Lower leg skin (tissue), 4 donors: ENCODE results near the gene TM9SF2. TPM values are rescaled to one million over a fixed set of nuclear protein-coding genes. Genes with fewer than 3 reads are reported as not detected.

Experiments used
- DNase-seq, 2 donors: peaks; one replicate each; pipeline ENCODE4 v3.0.0-alpha.2; 2019; ENCODE audit warnings: low spot score in 2 of 2
- H3K4me3 ChIP-seq: fragments of 200-600 bp; sonication (generic); 2 replicates; pipeline ENCODE4 v1.5.1; 2017; ENCODE audit warnings: mild to moderate bottlenecking, low read depth; ENCODE audit not compliant: poor library complexity, severe bottlenecking
- CTCF ChIP-seq, 3 donors: fragments of 450-650 bp; IDR thresholded peaks; one replicate each; pipeline ENCODE4 v1.5.1; 2016; ENCODE audit warnings: antibody characterized with exemption in 3 of 3, mild to moderate bottlenecking in 3 of 3, moderate library complexity in 2 of 3
- POLR2A ChIP-seq, 2 donors: fragments of 450-650 bp; IDR thresholded peaks; one replicate each; pipeline ENCODE4 v1.6.1; 2016 to 2017; ENCODE audit warnings: antibody characterized with exemption in 2 of 2, mild to moderate bottlenecking in 1 of 2, moderate library complexity in 1 of 2
- WGBS, 2 donors: methylation state at CpG; one replicate each; pipeline ENCODE4 v1.1.5; 2018; 5-methylcytosine and 5-hydroxymethylcytosine counted together
- intact Hi-C: fragments of 100-400 bp; cut with DNase I; formaldehyde crosslinking; loops from one replicate; pipeline ENCODE4 v1.15.0; 2023; ENCODE audit warnings: low total_unique reads
- total RNA-seq, 4 donors: library from RNA; depleted of rRNA; stranded (reverse); fragments of >200 nt; gene quantifications; one replicate each; pipeline ENCODE4 v1.1.0, GENCODE V29; 2016

Gene TM9SF2
- total RNA-seq, 4 donors from 2014 or later = 66.5 to 111 (median 88.0) TPM

- DNase-seq = no peak
- intact Hi-C loops = no loop called here
- no peak overlapping the region for H3K4me3 ChIP-seq
- WGBS, 2 donors = 89 to 91% methylated on average over 7 of the region's 7 CpGs
- TF ChIP-seq POLR2A (IDR thresholded peaks at IDR 0.05) (no peak), CTCF (IDR thresholded peaks at IDR 0.05) (no peak)
Observed at GRCh38 chr13:99545979-99546378, 44.7 kb downstream of the TM9SF2 start.

DNA sequence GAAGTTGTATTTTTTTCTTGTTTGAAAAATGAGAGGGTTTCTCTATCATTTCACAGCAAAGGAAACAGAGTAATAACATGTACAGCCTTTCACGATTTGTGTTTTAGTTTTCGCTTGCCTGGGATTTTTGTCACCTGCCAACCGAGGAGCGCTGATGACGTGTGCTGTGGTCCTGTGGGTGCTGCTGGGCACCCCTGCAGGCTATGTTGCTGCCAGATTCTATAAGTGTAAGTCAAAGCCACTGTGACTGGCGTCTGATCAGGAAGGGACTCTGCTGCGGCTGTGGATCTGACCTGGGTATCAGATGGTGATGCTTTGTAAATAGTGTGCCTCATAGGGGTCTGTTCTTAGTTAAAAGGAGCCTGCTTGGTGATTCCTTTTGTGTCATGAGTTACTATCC, 45.6 kb downstream of the TM9SF2 start:
- H3K4me3 ChIP-seq = no peak overlapping the region
- intact Hi-C loops = no loop called here
- TF ChIP-seq POLR2A (IDR thresholded peaks at IDR 0.05) (no peak), CTCF (IDR thresholded peaks at IDR 0.05) (no peak)
- WGBS, 2 donors = 85 to 94% methylated on average over 7 of the region's 7 CpGs
- no peak for DNase-seq

GRCh38 chr13:99548448-99548847, 47.2 kb downstream of the TM9SF2 start:
- 79 to 84% methylated on average over 4 of the region's 4 CpGs for WGBS, 2 donors
- intact Hi-C loops = no loop called here
- H3K4me3 ChIP-seq = no peak overlapping the region
- no peak for TF ChIP-seq CTCF (IDR thresholded peaks at IDR 0.05)
- TF ChIP-seq POLR2A (IDR thresholded peaks at IDR 0.05) = no peak
- no peak for DNase-seq

GRCh38 chr13:99553033-99553432, 51.8 kb downstream of the TM9SF2 start:
- intact Hi-C loops = no loop called here
- no peak for DNase-seq
- 77% methylated on average over 5 of the region's 5 CpGs for WGBS, 2 donors
- no peak for TF ChIP-seq POLR2A (IDR thresholded peaks at IDR 0.05)
- no peak for TF ChIP-seq CTCF (IDR thresholded peaks at IDR 0.05)
- H3K4me3 ChIP-seq = no peak overlapping the region

DNA sequence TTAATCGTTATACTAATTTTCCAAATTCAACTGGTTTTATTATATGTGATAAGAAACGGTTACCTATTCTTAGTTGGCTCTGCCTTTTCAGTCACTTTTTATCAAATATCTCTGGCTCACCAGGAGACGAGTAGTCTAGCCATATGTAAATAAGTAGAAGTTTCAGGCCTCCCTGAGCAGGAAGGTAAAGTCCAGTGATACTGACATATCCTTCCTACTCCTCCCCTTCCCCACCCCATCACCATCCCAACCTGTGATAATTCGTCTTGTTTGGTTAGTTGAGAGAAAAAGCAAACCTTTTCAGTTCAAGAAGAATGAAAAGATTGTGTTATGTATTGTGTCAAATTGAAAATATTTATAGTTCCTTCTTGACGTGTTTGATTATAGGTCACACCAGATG, 53.9 kb downstream of the TM9SF2 start:
- no peak for DNase-seq
- intact Hi-C loops = no loop called here
- no peak overlapping the region for H3K4me3 ChIP-seq
- TF ChIP-seq CTCF (IDR thresholded peaks at IDR 0.05) (no peak), POLR2A (IDR thresholded peaks at IDR 0.05) (no peak)
- 79 to 84% methylated on average over 5 of the region's 5 CpGs for WGBS, 2 donors

GRCh38 chr13:99556867-99557443, 55.7 kb downstream of the TM9SF2 start:
- intact Hi-C loops = no loop called here
- no peak overlapping the region for H3K4me3 ChIP-seq
- WGBS, 2 donors = 93 to 95% methylated on average over 7 of the region's 7 CpGs
- TF ChIP-seq CTCF (IDR thresholded peaks at IDR 0.05) = no peak
- no peak for TF ChIP-seq POLR2A (IDR thresholded peaks at IDR 0.05)
- no peak for DNase-seq
